OCI-LY3 (cell line): Measurements from ENCODE around the gene FRMD4A.
"Not testable (repeated sequence)": the region's sequence is repeated elsewhere in the genome, so short reads cannot be mapped to it uniquely, and the experiment has no call there.

Source experiments
- H2AFZ ChIP-seq: fragments of 200-600, 300-600 bp; shearing (Covaris generic); 2 replicates; pipeline ENCODE4 v1.6.0; 2014; ENCODE audit warnings: antibody characterized with exemption, low read depth, low read length
- H3K27ac ChIP-seq: fragments of 200-600, 300-600 bp; sonication (generic); 2 replicates; pipeline ENCODE4 v1.5.1; 2014; ENCODE audit warnings: mild to moderate bottlenecking, low read length, moderate library complexity, mixed read lengths
- H3K27me3 ChIP-seq: fragments of 200-600, 300-600 bp; sonication (generic); 2 replicates; pipeline ENCODE4 v1.6.1; 2014; ENCODE audit warnings: low read depth, low read length, mixed read lengths
- H3K36me3 ChIP-seq: fragments of 200-600, 300-600 bp; sonication (generic); replicated peaks from 2 replicates; pipeline ENCODE3; 2014; ENCODE audit warnings: low read depth, low read length, mixed read lengths
- H3K4me1 ChIP-seq: fragments of 300-600, 200-600 bp; sonication (generic); 2 replicates; pipeline ENCODE4 v1.6.1; 2014; ENCODE audit warnings: low read length, mixed read lengths
- H3K4me2 ChIP-seq: fragments of 200-600, 300-600 bp; sonication (generic); 2 replicates; pipeline ENCODE4 v1.6.1; 2014; ENCODE audit warnings: low read length, mixed read lengths
- H3K4me3 ChIP-seq: fragments of 300-600, 200-600 bp; sonication (generic); 2 replicates; pipeline ENCODE4 v1.5.1; 2014; ENCODE audit warnings: antibody characterized with exemption, mild to moderate bottlenecking, low read length, moderate library complexity
- H3K79me2 ChIP-seq: fragments of 300-600, 200-600 bp; shearing (Covaris generic); 2 replicates; pipeline ENCODE4 v1.6.1; 2014; ENCODE audit warnings: mild to moderate bottlenecking, low read length, mixed read lengths
- H3K9ac ChIP-seq: fragments of 300-600, 200-600 bp; shearing (Covaris generic); 2 replicates; pipeline ENCODE4 v1.6.0; 2014; ENCODE audit warnings: mild to moderate bottlenecking, low read length, moderate library complexity
- H3K9me3 ChIP-seq: fragments of 200-600, 300-600 bp; shearing (Covaris generic); 2 replicates; pipeline ENCODE4 v1.6.1; 2014; ENCODE audit warnings: low read length, mixed read lengths; ENCODE audit not compliant: insufficient read depth
- H4K20me1 ChIP-seq: fragments of 200-600, 300-600 bp; sonication (generic); 2 replicates; pipeline ENCODE4 v1.6.1; 2016; ENCODE audit warnings: low read length, mixed read lengths; ENCODE audit not compliant: insufficient read depth
- CTCF ChIP-seq: fragments of 200-600, 300-600 bp; sonication (generic); IDR thresholded peaks from 2 replicates; pipeline ENCODE4 v1.5.1; 2014; ENCODE audit warnings: antibody characterized with exemption, low read length, low read depth
- EZH2phosphoT487 ChIP-seq: fragments of 200-600 bp; shearing (Covaris generic); IDR thresholded peaks from 2 replicates; pipeline ENCODE4 v1.6.1; 2018; ENCODE audit warnings: antibody characterized with exemption, mixed run types, low read depth

FRMD4A gene

DNA sequence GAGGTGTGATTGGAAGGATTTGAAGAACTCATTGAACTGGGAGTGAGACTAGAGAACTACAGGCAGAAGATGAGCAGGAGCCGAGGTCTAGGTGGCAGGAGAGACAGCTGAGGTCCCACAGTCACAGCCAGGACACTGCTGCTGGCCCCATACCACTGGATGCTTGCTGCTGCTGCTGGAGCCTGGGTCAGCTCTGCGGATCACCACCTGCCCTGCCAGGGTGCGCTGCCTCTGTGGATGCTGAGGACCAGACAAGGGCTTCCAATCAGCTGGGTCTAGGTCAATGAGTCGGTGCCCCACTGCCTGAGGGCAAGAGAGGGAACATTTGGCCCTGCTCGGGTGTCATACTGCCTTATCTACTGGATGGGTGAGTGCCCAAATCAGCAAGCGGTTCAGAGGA lies 94.4 kb downstream of the FRMD4A start:
- H3K27me3 ChIP-seq = no peaks in the 10 kb centered on the region; the same call in 1 of the 2 replicates
- H4K20me1 ChIP-seq = no peaks in the 10 kb centered on the region
- no peaks in the 10 kb centered on the region for H3K79me2 ChIP-seq
- no peak overlapping the region for H2AFZ ChIP-seq
- H3K9me3 ChIP-seq = no peaks in the 10 kb centered on the region
- TF ChIP-seq EZH2phosphoT487 (no peak), CTCF (no peak)
- no peak overlapping the region for H3K9ac ChIP-seq
- no peaks in the 10 kb centered on the region for H3K36me3 ChIP-seq
- H3K4me3 ChIP-seq = no peak overlapping the region
- no peak overlapping the region for H3K27ac ChIP-seq
- H3K4me1 ChIP-seq = no peaks in the 10 kb centered on the region
- H3K4me2 ChIP-seq = no peak overlapping the region

- TF ChIP-seq CTCF (no peak), EZH2phosphoT487 (no peak)
- Histone ChIP-seq H2AFZ (no peak overlapping the region), H3K27me3 (no peaks in the 10 kb centered on the region; the same call in 1 of the 2 replicates), H4K20me1 (no peaks in the 10 kb centered on the region), H3K9me3 (no peaks in the 10 kb centered on the region), H3K79me2 (no peaks in the 10 kb centered on the region), H3K9ac (no peak overlapping the region), H3K27ac (no peak overlapping the region), H3K36me3 (no peaks in the 10 kb centered on the region), H3K4me3 (no peak overlapping the region), H3K4me2 (no peak overlapping the region), H3K4me1 (no peaks in the 10 kb centered on the region)
Measured at GRCh38 chr10:14235566-14236195, 95.0 kb downstream of the FRMD4A start.

- H3K27me3 ChIP-seq = no peaks in the 10 kb centered on the region; the same call in 1 of the 2 replicates
- H3K4me2 ChIP-seq = no peak overlapping the region
- no peak overlapping the region for H2AFZ ChIP-seq
- H3K9me3 ChIP-seq = no peaks in the 10 kb centered on the region
- H3K4me3 ChIP-seq = no peak overlapping the region
- H3K27ac ChIP-seq = no peak overlapping the region
- H3K79me2 ChIP-seq = no peaks in the 10 kb centered on the region
- H3K9ac ChIP-seq = no peak overlapping the region
- no peaks in the 10 kb centered on the region for H3K4me1 ChIP-seq
- no peak for TF ChIP-seq CTCF
- TF ChIP-seq EZH2phosphoT487 = no peak
- H3K36me3 ChIP-seq = no peaks in the 10 kb centered on the region
- no peaks in the 10 kb centered on the region for H4K20me1 ChIP-seq
Measured at GRCh38 chr10:14233566-14233965, 97.2 kb downstream of the FRMD4A start.

DNA sequence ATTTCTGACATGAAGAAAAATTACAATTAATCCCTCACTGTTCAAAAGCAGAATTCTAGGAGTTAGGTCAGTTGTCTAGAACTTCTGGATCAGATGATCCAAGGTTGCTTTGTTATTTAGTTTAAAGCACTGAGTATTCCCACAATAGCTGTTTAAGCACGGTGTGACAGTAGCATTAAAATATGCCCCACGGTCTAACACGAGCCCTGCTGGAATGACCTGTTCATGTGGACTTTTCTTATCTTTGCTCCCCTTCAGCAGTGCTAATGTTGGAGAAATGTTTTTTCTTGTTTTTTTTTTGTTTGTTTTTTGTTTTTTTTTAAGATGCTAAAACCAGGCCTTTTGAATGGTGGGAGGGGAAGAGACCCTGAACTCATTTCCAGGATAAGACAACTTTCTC lies 101.9 kb downstream of the FRMD4A start:
- H2AFZ ChIP-seq, H3K9ac ChIP-seq, H3K4me3 ChIP-seq, H3K27ac ChIP-seq, H4K20me1 ChIP-seq, H3K4me2 ChIP-seq, H3K4me1 ChIP-seq, H3K9me3 ChIP-seq, H3K36me3 ChIP-seq, H3K79me2 ChIP-seq: not testable (repeated sequence)
- H3K27me3 ChIP-seq = peaks cover 19% of the 10 kb centered on the region
